ENCODE measurements around the gene PLCB1.

The PLCB1 gene

DNA sequence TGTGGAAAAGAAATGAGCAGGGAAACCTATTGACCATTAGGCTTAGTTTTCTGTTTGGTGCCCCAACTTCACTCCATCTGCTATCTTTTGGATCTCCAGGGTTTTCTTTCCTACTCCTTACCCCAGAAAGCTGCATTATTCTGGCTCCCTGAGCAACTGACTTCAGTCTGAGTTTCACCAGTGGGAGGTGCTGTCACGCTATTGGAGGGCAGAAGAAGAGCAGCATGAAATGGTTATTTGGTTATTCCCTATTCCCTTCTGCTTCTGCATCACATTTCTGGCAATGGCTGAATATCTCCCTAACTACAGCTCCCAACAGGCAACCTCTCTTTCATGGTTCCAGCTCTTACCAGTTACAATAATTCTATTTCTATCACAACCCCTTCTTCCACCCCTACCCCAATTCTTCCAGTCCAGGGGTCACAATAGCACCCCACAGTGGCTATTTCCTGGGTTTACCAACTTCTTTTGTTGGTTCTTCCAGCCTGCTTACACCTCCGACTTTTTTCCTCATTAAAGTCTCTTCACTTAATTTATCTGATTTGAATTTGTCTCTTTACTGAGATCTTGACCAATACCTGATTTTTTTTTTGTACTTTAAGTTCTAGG lies 311.5 kb downstream of the PLCB1 start:
- no peak for DNase-seq (ENCODE audit: low read depth)

- no peak for DNase-seq (ENCODE audit: low read depth)
Measured at GRCh38 chr20:8447262-8448120, 315.4 kb downstream of the PLCB1 start.

DNA sequence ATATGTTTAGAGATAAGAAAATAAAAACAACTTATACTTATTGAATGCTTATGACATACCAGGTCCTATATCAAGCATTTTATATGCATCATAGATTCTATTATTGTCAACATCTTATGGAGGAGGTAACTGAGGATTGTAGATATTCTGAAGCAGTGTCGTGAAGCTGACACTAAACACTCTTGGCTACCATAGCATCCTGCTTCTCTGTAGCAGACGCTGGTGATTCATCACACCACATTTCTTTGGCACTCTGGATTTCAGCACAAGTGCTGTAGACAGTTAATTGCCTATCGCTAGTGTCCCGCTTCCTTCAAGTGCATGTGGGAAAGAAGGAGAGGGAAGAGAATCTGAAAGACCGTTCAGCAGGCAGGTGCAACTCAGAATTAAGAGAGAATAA lies 317.1 kb downstream of the PLCB1 start:
- DNase-seq (ENCODE audit: low read depth): peak; percentile 27

- peak; percentile 97 for DNase-seq (ENCODE audit: low read depth)
Measured at GRCh38 chr20:8454137-8454712, 322.2 kb downstream of the PLCB1 start.

DNA sequence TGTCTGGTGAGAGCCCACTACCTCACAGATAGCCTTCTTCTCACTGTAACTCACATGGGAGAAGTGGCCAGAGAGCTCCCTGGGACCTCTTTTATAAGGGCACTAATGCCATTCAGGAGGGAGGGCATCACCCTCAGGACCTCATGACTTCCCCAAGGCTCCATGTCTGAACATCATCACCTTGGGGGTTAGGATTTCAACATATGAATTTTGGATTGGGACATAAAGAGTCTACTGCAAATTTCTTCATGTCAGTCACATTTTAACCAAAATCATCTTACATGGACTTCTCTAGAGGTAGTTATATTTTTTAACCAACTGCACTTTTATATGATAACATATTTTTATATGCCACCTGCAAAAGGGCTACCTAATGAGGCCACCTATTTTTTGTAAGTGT lies 324.7 kb downstream of the PLCB1 start:
- no peak for DNase-seq (ENCODE audit: low read depth)

DNA sequence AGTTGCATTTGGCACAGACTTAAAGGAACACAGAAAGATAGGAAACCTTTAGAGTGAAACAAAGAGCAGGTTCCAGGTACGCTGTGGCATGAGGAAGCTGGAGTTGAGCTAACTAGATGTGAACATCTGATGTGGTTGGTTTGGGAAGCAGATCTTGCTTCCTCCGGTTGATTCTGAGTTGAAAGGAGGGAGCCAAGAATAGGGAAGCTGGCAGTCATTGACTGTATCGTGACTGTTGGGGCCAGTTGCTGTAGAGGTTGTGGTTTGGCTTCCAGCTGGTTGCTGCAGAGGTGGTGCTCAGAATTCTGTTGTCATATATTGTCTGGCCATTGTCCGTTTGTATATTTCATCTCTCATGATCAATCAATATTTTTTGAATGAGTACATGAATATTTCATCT lies 325.9 kb downstream of the PLCB1 start:
- DNase-seq (ENCODE audit: low read depth): no peak

DNA sequence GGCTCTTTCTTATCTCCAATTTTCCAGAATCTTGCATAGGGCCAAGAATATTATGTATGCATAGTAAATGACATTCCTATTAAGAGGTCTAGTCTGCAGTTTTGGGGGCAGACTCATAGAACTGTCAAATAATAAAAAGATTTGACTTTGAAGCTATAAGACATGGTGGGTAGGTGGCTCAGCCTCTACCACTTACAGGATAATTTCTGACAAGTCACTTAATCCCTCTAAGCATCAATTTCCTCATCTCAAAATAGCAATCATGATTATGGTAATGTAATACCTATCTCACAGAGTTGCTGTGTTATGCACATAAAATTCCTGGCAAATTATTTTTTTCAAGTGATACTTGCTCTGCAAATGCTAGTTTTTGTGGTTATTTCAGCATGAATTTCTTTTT lies 329.1 kb downstream of the PLCB1 start:
- no peak for DNase-seq (ENCODE audit: low read depth)

- no peak for DNase-seq (ENCODE audit: low read depth)
Measured at GRCh38 chr20:8464368-8464767, 332.3 kb downstream of the PLCB1 start.

- DNase-seq (ENCODE audit: low read depth): peak; percentile 10
Measured at GRCh38 chr20:8466781-8467180, 334.7 kb downstream of the PLCB1 start.

DNA sequence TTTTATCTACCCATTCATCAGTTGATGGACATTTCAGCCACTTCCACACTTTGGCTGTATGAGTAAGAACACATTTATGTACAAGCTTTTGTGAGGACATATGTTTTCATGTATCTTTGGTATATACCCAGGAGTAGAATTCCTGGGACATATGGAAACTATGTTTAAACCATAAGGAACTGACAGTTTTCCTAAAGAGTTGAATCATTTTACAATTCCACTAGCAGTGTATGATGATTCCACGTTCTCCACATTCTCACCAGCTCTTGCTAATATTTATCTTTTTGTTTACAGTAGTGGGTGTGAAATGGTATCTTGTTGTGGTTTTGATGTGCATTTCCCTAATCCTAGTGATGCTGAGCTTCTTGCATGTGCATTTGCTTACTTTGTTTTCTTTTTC lies 338.1 kb downstream of the PLCB1 start:
- no peak for DNase-seq (ENCODE audit: low read depth)

GRCh38 chr20:8471465-8471864 lies 339.4 kb downstream of the PLCB1 start:
- no peak for DNase-seq (ENCODE audit: low read depth)

DNA sequence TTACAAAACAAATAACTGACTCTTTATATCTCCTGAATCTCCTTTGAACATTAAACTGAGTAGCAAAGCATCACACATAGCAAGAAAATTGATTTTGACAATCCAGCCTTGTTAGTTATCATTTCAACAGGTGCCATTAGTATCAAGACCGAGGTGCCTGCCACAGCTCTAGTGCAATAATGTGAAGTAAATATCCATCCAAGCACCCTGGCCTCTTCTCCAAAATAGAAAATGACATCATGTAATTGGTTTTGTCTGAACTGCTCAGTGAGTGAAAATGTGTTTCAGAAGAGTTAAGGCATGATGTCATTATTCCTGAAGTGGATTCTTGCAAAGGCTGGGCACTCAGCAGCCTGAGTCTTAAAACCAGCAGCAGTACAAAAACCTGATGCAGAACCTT lies 341.4 kb downstream of the PLCB1 start:
- DNase-seq (ENCODE audit: low read depth): peak; percentile 14

- no peak for DNase-seq (ENCODE audit: low read depth)
Measured at GRCh38 chr20:8474027-8474668, 342.1 kb downstream of the PLCB1 start.

DNA sequence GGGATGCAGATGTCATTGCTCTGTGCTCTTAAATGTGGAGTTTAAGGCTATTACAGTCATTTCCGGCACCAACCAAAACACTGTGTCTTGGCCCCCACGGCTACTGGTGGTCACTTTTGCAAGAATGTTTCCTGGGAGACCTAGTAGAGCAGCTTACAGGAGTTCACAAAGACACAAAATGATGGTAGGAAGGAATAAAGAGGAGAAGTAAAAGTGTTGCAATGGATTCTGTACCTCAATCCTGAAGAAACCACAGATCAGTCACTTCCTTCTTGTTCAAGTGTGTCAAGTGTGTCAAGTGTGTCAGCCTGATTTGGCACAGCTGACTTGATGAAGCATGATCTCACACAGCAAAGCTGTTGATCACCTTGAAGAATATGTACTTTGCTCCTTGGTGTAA lies 344.0 kb downstream of the PLCB1 start:
- no peak for DNase-seq (ENCODE audit: low read depth)

DNA sequence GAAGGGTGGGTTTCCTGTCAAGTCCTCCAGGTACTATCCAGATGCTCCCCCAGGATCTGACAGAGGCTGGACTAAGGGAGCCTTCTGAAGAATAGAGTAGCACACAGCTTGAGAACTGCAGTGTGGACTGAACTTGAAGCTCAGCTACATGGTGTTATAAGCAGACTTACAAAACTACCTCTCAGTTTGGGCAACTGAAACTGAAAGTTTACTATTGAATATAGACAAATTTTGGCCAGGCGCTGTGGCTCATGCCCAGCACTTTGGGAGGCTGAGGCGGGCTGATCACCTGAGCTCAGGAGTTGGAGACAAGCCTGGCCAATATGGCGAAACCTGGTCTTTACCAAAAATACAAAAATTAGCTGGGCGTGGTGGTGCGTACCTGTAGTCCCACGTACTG lies 348.5 kb downstream of the PLCB1 start:
- DNase-seq (ENCODE audit: low read depth): no peak

GRCh38 chr20:8487696-8488095 lies 355.6 kb downstream of the PLCB1 start:
- no peak for DNase-seq (ENCODE audit: low read depth)

- DNase-seq (ENCODE audit: low read depth): no peak
Measured at GRCh38 chr20:8489094-8489883, 357.2 kb downstream of the PLCB1 start.

GRCh38 chr20:8490076-8490830 lies 358.2 kb downstream of the PLCB1 start:
- DNase-seq (ENCODE audit: low read depth): no peak

DNA sequence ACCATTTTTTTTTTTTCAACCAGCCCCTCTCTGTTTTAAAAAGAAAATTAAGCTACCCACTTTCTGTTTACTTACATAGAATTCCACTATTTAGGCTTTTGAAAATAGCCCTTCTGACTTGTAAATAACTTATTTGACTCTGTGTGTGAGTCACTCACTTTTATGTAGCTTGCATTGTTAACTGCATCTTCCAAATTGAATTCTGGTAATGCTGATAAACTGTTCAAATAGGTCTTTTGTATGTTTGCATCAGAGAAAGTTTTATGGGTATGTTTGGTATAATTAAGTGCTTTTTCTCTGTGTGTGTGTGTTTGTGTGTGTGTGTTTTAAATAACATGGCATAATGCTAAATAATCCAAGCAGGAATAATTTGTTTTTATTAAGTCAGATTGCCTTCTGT lies 360.1 kb downstream of the PLCB1 start:
- no peak for DNase-seq (ENCODE audit: low read depth)

- no peak for DNase-seq (ENCODE audit: low read depth)
Measured at GRCh38 chr20:8498571-8498970, 366.5 kb downstream of the PLCB1 start.

DNA sequence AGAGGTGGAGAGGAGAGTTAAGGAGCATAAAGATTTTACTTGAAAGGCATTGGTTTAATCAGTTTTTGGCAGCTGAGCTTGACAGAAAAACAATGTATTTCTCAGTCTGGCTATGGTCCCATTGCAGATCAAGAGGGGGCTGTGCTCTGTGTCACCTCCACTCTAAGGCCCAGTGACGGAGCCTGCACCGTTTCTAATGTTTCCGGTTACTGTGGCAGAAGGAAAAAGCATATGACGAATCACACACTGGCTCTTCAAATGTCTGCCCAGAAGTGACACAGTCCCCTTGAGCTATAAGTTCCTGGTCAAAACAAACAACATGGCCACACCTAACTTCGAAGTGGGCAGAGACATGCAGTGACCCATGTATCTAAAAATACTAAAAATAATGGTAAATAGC lies 372.0 kb downstream of the PLCB1 start:
- no peak for DNase-seq (ENCODE audit: low read depth)

Data from stromal cell of bone marrow (primary cell).